Dendritic cell treated with granulocyte-macrophage colony-stimulating factor and Interleukin-4, amounts not matched to agents 40 ng/mL and 50 ng/mL, for 4 days (primary cell): Measurements from ENCODE around the gene ATG4A.

Source experiments
- H3K27ac Mint-ChIP-seq: one replicate; pipeline ENCODE4 v1.8.0; 2022; ENCODE audit warnings: mild to moderate bottlenecking, mixed read lengths
- H3K27me3 Mint-ChIP-seq: one replicate; pipeline ENCODE4 v1.8.0; 2022; ENCODE audit warnings: mild to moderate bottlenecking, mixed read lengths
- H3K36me3 Mint-ChIP-seq: one replicate; pipeline ENCODE4 v1.8.0; 2022; ENCODE audit warnings: low read depth, mixed read lengths
- H3K4me1 Mint-ChIP-seq: one replicate; pipeline ENCODE4 v1.8.0; 2022; ENCODE audit warnings: low read depth, mixed read lengths
- H3K4me3 Mint-ChIP-seq: one replicate; pipeline ENCODE4 v1.8.0; 2022; ENCODE audit warnings: mild to moderate bottlenecking, moderate library complexity, mixed read lengths
- H3K9me3 Mint-ChIP-seq: one replicate; pipeline ENCODE4 v1.8.0; 2022; ENCODE audit warnings: mixed read lengths
- intact Hi-C: fragments of 100-400 bp; cut with micrococcal nuclease; formaldehyde crosslinking; loops from one replicate; pipeline ENCODE4 v1.15.0; 2022

The ATG4A gene

DNA sequence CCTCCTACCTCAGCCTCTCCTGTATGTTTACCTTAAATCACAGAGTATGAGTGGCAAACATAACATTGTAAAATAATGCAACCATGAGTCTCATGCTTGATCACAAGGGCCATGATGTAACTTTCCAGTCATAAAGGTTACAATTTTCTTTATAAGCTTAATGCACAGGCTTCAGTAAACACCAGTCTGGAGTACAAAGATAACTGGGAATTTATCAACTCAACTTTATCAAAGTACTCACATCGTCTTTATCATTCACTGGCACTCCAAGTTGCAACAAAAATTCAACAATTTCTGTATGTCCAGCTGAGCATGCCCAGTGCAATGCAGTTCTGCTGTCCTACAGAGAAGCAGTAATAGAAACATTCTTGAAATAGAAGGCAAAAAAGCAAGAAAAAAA lies 3.1 kb upstream of the ATG4A start:
- H3K4me3 Mint-ChIP-seq = no peak overlapping the region
- H3K36me3 Mint-ChIP-seq = peaks cover 27% of the 10 kb centered on the region
- H3K4me1 Mint-ChIP-seq = no peaks in the 10 kb centered on the region
- no peaks in the 10 kb centered on the region for H3K27me3 Mint-ChIP-seq
- H3K27ac Mint-ChIP-seq = no peak overlapping the region
- no peaks in the 10 kb centered on the region for H3K9me3 Mint-ChIP-seq
- intact Hi-C loops = no loop called here

DNA sequence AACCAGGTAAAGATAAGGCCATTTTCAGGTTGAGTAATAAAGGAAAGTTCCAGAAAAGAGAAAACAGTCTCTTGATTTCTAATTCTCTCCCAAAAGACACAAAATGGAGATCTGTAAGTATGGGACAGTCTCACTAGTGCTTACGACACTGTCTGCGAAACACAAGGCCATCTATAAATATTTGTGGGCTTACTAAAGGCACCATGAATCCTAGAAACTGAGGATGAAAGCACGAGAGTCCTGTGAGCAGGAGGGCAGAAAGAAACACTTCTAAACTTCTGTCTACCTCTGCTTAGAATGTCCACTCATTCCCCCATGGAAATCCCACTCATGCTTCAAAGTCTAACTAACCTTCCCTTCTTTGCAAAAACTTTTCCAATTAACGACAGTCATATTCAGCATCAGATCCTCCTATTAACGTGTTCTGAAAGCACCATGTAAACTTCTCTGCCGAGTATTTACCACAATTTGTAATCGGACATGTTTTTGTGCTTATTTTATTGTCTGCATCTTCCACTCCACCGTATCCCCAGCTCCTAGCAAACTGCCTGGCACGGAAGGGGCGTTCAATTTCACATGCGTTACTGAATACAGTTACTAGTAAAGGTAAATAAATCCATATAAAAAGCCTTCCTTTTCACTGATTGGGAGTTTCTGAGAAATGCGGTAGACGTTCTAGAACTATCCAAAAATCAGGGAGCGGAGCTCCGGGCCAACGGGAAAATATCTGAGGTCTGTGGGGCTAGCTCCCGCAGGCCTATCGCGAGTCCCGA lies 901 bp upstream of the ATG4A start:
- Mint-ChIP-seq H3K4me3 (no peak overlapping the region), H3K36me3 (peaks cover 18% of the 10 kb centered on the region), H3K27me3 (no peaks in the 10 kb centered on the region), H3K9me3 (no peaks in the 10 kb centered on the region), H3K4me1 (no peaks in the 10 kb centered on the region), H3K27ac (no peak overlapping the region)
- intact Hi-C loops = no loop called here

DNA sequence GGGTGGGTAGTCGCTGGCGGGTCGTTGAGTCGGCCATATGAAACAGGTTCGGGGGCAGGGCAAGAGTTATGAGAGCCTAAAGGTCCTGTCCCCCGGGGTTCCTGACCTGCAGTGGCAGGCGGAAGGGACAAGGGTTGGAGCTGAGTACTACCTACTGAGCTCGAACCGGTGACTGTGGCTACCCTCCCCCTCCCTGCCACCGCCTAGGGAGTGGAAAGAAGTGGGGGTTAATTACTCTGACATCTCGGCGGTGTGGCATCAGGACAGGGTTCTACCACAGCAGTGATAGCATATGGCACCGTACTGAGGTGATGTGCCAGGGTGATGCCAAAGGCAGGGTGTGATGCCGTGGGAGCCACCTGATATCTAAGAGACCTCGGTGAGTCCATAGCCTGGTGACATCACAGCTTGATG lies 307 bp downstream of the ATG4A start:
- intact Hi-C loops = no loop called here
- Mint-ChIP-seq H3K9me3 (no peaks in the 10 kb centered on the region), H3K4me1 (no peaks in the 10 kb centered on the region)

DNA sequence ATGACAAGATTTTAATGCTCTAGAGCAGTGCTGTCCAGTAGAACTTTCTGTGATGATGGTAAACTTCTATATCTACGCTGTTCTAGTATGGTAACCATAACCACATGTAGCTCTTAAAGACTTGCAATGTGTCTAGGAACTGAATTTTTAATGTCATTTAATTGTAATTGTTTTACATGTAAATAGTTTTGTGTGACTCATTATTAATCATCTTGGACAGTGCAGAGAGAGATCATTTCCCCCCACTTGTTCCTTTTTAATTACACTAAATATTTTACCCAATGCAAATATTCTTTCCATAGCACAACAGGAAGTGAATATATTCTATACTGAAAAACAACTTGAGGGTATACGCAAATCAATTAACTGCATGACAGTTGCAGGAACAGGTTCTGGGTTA lies 5.8 kb downstream of the ATG4A start:
- Mint-ChIP-seq H3K27ac (no peak overlapping the region), H3K36me3 (no peaks in the 10 kb centered on the region), H3K4me3 (no peak overlapping the region), H3K27me3 (no peaks in the 10 kb centered on the region), H3K9me3 (no peaks in the 10 kb centered on the region), H3K4me1 (no peaks in the 10 kb centered on the region)
- intact Hi-C loops = no loop called here

More for the DNA sequence above, 307 bp downstream of the ATG4A start:
- Mint-ChIP-seq H3K27me3 (no peaks in the 10 kb centered on the region), H3K27ac (no peak overlapping the region), H3K36me3 (peaks cover 11% of the 10 kb centered on the region), H3K4me3 (no peak overlapping the region)

DNA sequence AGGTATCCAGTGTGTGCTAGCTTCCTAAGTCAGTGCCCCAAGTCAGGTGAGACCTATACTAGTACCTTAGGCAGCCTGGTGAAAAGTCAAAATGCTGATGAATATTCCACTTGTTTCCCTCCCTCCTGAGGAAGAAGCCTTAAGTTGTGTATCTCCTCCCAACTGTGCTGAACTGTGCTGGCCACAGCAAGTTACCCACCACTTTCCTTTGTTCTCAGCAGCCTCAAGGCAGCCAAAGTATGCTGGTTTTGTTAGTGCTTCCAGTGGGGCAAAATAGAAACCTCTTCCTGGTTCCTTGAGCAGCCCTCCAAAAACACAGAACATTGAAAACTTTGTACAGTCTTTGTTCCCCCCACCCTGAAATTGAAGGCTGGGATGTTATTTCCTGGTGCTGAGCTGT lies 13.9 kb downstream of the ATG4A start:
- Mint-ChIP-seq H3K27me3 (no peaks in the 10 kb centered on the region), H3K9me3 (no peaks in the 10 kb centered on the region), H3K27ac (no peak overlapping the region), H3K4me1 (peaks cover 5% of the 10 kb centered on the region), H3K36me3 (no peaks in the 10 kb centered on the region), H3K4me3 (no peak overlapping the region)
- intact Hi-C loops = no loop called here

DNA sequence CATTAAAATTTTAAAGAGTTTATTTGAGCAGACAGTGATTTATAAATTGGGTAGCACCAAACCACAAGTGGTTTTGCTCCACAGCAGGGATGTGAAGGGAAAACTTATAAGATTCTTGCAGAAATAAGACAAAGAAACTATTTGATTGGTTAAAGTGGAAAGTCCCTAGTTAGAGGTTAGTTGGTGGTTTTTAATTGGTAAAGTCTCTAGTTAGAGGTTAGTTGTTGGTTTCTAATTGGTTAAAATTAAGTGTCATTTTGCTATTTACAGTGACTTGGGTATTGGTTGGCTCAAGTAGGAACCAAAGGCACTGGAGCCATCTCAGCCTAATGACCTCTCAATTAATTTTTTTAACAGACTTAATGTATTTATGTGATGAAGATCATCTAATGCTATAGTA lies 23.0 kb downstream of the ATG4A start:
- peaks cover 10% of the 10 kb centered on the region for H3K9me3 Mint-ChIP-seq
- H3K36me3 Mint-ChIP-seq = no peaks in the 10 kb centered on the region
- H3K27me3 Mint-ChIP-seq = no peaks in the 10 kb centered on the region
- H3K4me3 Mint-ChIP-seq = no peak overlapping the region
- intact Hi-C loops = no loop called here
- no peak overlapping the region for H3K27ac Mint-ChIP-seq
- no peaks in the 10 kb centered on the region for H3K4me1 Mint-ChIP-seq

DNA sequence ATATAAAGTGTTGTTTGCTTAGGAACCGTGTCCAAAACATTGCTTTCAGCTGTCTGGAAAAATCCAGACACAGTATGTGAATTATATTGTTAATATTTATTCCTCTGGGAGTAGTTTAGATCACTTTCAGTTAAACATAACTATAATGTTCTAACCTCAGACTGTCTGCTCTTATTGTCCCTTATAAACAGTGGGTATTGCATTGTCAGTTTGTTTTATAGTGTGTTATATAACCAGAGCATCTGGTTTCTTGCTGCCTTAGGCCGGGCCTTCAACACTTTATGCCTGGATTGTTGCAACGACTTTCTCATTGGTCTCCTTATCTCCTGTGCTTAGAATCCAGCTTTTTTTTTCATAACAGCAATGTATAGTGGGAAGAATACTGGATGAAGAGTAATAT lies 26.4 kb downstream of the ATG4A start:
- no peaks in the 10 kb centered on the region for H3K27me3 Mint-ChIP-seq
- peaks cover 8% of the 10 kb centered on the region for H3K9me3 Mint-ChIP-seq
- intact Hi-C loops = no loop called here
- no peak overlapping the region for H3K4me3 Mint-ChIP-seq
- no peaks in the 10 kb centered on the region for H3K36me3 Mint-ChIP-seq
- no peak overlapping the region for H3K27ac Mint-ChIP-seq
- H3K4me1 Mint-ChIP-seq = no peaks in the 10 kb centered on the region

DNA sequence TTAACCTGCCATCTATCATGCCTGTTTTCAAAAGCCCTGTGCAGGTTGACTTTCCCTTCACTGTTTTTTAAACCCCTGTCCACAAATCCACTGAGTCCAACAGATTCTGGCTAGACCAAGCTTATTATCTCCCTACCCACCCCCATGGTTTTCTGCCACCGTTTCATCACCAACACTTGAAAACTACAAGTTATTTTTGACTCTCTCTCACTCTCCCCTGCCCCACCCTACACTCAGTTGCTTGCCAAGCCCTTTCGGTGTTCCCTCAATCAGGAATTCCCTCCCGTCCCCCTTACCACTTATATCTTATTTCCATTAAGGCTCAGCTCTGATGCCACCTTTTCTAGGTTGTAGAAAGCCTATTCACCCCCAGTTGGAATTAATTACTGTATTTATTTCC lies 29.7 kb downstream of the ATG4A start:
- H3K4me1 Mint-ChIP-seq = no peaks in the 10 kb centered on the region

DNA sequence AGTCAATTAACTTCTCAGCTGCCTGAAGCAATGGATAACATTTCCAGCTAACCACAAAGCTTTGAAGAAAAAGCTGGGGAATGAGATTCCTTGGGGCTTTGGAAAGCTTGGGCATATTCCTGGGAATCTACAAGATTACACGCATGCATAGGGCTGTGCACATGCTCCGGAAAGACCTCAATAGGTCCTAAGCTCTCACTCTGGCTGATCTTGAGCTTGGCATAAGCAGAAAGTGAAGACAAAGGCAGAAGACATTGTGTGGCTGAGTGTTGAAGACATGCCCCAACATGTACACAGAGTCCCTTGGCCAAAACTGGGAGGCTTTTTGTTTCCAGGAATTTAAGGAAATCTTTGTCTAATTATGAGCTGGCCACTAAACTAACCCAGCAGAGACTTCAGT lies 31.2 kb downstream of the ATG4A start:
- peaks cover 12% of the 10 kb centered on the region for H3K36me3 Mint-ChIP-seq
- no peaks in the 10 kb centered on the region for H3K9me3 Mint-ChIP-seq
- no peak overlapping the region for H3K4me3 Mint-ChIP-seq
- no peaks in the 10 kb centered on the region for H3K27me3 Mint-ChIP-seq
- H3K4me1 Mint-ChIP-seq = no peaks in the 10 kb centered on the region
- no peak overlapping the region for H3K27ac Mint-ChIP-seq
- intact Hi-C loops = no loop called here

More for the DNA sequence above, 29.7 kb downstream of the ATG4A start:
- intact Hi-C loops = no loop called here
- Mint-ChIP-seq H3K27me3 (no peaks in the 10 kb centered on the region), H3K27ac (no peak overlapping the region), H3K9me3 (no peaks in the 10 kb centered on the region), H3K4me3 (no peak overlapping the region), H3K36me3 (no peaks in the 10 kb centered on the region)

DNA sequence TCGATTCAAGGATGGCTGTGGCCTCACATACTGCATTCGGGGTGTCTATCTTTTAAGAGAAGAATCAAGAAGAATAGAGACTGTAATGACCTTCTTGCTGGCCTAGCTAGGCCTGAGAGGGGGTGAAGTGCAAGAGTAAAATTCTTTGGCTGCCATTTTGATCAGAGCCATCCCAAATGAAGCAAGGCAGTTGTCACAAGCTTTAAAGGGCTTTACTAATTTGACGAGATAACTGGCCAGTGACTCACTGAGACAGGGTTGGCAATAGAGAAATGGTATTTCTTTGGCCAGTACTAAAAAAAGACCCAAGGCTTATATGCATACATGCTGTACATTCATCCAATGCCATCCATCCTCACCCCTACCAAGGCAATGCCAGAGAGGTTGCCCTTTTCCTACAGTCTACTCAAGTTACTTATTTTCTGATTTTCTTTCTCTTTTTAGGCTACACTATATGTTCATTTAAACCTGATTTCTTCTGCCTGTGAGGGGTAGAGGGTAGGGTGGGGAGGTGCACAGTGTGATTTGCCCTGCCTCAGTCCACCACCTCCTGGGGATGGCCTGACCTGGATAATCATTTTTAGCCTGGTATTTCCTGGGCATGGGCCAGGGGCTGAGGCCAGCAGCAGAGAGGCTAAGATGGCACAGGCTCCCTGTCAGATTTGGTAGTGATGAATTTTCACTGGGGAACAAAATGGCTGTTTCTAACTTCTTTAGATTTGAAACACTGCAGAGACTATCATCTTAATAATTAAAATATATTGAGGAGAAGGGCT lies 32.2 kb downstream of the ATG4A start:
- H3K9me3 Mint-ChIP-seq = no peaks in the 10 kb centered on the region
- no peaks in the 10 kb centered on the region for H3K4me1 Mint-ChIP-seq
- no peak overlapping the region for H3K27ac Mint-ChIP-seq
- intact Hi-C loops = no loop called here
- no peaks in the 10 kb centered on the region for H3K27me3 Mint-ChIP-seq
- H3K36me3 Mint-ChIP-seq = peaks cover 17% of the 10 kb centered on the region
- no peak overlapping the region for H3K4me3 Mint-ChIP-seq

DNA sequence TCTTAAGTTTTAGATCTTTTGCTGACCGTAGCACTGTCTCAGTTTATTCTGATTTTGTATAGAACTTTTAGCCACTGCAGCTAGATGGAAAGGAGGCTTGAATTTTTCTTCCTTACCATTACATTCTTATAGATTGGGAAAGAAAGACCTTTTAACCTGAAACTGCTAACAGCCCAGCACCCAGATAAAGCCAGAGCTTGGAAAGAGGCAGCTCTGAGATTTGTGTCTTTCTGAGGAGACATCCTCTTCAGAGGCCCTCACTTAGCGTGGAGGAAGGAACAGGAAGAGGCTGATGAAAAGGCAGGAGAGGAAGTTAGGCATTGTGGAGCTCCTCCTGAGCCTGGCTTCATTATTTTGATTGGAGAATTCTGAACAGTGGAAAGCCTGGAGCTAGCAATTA lies 35.1 kb downstream of the ATG4A start:
- H3K36me3 Mint-ChIP-seq = peaks cover 29% of the 10 kb centered on the region
- no peaks in the 10 kb centered on the region for H3K9me3 Mint-ChIP-seq
- H3K27me3 Mint-ChIP-seq = no peaks in the 10 kb centered on the region
- no peak overlapping the region for H3K4me3 Mint-ChIP-seq
- H3K27ac Mint-ChIP-seq = no peak overlapping the region
- no peaks in the 10 kb centered on the region for H3K4me1 Mint-ChIP-seq
- intact Hi-C loops = no loop called here

DNA sequence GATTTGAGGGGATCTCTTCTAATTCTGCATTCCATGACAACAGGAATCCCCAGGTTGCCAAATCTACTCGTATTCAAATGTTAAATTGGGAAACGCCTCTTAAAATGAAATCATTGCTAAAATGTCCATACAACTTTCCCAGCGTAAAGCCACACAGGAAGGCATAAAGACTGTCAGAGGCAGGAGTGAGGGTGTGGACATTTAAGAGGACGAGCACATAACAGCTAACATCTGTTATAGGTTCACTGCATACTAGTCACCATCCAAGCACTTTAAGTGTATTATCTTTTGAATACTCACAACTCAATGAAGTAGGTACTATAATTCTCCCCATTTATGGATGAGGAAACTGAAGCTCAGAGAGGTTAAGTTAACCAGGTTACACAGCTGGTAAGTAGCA lies 35.6 kb downstream of the ATG4A start:
- intact Hi-C loops = no loop called here
- H3K9me3 Mint-ChIP-seq = no peaks in the 10 kb centered on the region
- H3K36me3 Mint-ChIP-seq = peaks cover 34% of the 10 kb centered on the region
- no peaks in the 10 kb centered on the region for H3K27me3 Mint-ChIP-seq
- H3K4me3 Mint-ChIP-seq = no peak overlapping the region
- H3K27ac Mint-ChIP-seq = no peak overlapping the region
- no peaks in the 10 kb centered on the region for H3K4me1 Mint-ChIP-seq

DNA sequence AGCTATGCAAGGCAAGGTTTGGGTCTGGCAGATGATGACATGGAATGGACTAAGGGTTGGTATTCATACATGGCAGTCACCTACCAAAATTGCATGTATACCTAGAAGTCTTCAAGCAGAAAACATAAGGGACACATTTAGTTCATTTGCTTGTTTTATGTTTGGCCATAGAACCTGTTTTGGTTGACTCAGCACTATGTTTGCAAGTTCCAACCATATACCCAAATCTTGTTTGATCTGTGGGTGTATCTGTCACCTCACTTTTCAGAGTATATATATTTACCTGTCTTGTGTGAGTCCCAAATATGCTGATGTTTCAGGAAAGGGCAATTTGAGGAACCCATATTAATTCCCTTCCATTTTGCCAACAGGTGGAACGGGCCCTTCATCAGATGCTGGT lies 39.3 kb downstream of the ATG4A start:
- Mint-ChIP-seq H3K4me3 (no peak overlapping the region), H3K27ac (no peak overlapping the region), H3K36me3 (peaks cover 52% of the 10 kb centered on the region), H3K27me3 (no peaks in the 10 kb centered on the region), H3K4me1 (no peaks in the 10 kb centered on the region), H3K9me3 (no peaks in the 10 kb centered on the region)
- intact Hi-C loops = no loop called here

DNA sequence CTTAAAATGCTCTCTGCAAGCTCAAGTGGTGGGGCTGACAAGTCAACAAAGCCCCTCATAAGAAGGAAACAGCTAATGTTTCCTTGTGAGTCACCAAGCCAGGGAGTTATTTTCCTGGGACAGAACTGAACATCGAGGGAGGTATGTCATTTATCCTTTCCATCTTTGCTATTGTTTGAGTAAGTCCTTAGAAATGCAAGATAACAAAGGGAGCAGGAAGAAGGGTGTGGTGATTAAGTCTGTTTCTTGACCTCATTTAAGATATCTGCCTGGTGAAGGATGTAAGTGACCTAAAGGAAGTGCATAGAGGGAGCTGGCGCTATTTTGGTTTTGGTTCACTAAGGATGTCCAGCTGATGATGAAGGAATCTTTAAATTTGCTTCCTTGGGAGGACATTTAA lies 39.9 kb downstream of the ATG4A start:
- no peaks in the 10 kb centered on the region for H3K4me1 Mint-ChIP-seq

More for the DNA sequence above, 39.9 kb downstream of the ATG4A start:
- H3K27ac Mint-ChIP-seq = no peak overlapping the region
- H3K9me3 Mint-ChIP-seq = no peaks in the 10 kb centered on the region
- peaks cover 52% of the 10 kb centered on the region for H3K36me3 Mint-ChIP-seq
- no peaks in the 10 kb centered on the region for H3K27me3 Mint-ChIP-seq
- intact Hi-C loops = no loop called here
- H3K4me3 Mint-ChIP-seq = no peak overlapping the region
